ENCODE measurements around the gene MYO1C. TPM values are rescaled to one million over a fixed set of nuclear protein-coding genes. Genes with fewer than 3 reads are reported as not detected.
A peak's percentile ranks its signal among the peaks of the same experiment; 100 is the strongest.

The MYO1C gene
- total RNA-seq, 1 donor from 2014 or later, result 329 TPM

GRCh38 chr17:1518410-1518809, 25.9 kb upstream of the MYO1C start:
- H3K4me3 Mint-ChIP-seq (ENCODE audit: unreplicated experiment), result no peak overlapping the region
- H3K9me3 Mint-ChIP-seq (ENCODE audit: low read depth), result no peaks in the 10 kb centered on the region
- H3K4me1 Mint-ChIP-seq (ENCODE audit: low read depth), result peaks cover 25% of the 10 kb centered on the region
- peak overlapping the region; percentile 13 for H3K27ac Mint-ChIP-seq (ENCODE audit: unreplicated experiment)
- H3K36me3 Mint-ChIP-seq (ENCODE audit: low read depth), result peaks cover 1% of the 10 kb centered on the region
- DNase-seq (ENCODE audit: low spot score), result no peak
- TF ChIP-seq CTCF (IDR thresholded peaks at IDR 0.05), result no peak
- no peaks in the 10 kb centered on the region for H3K27me3 Mint-ChIP-seq (ENCODE audit: low read depth)

GRCh38 chr17:1516388-1517161, 24.1 kb upstream of the MYO1C start, which contains the start of gene INPP5K:
INPP5K (minus strand) TSS chr17:1516612; CDS start chr17:1516499, 113 bp downstream.
- Mint-ChIP-seq H3K4me1 (ENCODE audit: low read depth) (peaks cover 34% of the 10 kb centered on the region), H3K27me3 (ENCODE audit: low read depth) (no peaks in the 10 kb centered on the region), H3K4me3 (ENCODE audit: unreplicated experiment) (peak within 1 kb of the TSS; percentile 84), H3K27ac (ENCODE audit: unreplicated experiment) (peak within 1 kb of the TSS; percentile 95), H3K36me3 (ENCODE audit: low read depth) (peaks cover 3% of the 10 kb centered on the region), H3K9me3 (ENCODE audit: low read depth) (no peaks in the 10 kb centered on the region)
- peak; percentile 100 for DNase-seq (ENCODE audit: low spot score)
- no peak for TF ChIP-seq CTCF (IDR thresholded peaks at IDR 0.05)

- DNase-seq (ENCODE audit: low spot score), result no peak
- H3K27me3 Mint-ChIP-seq (ENCODE audit: low read depth), result no peaks in the 10 kb centered on the region
- TF ChIP-seq CTCF (IDR thresholded peaks at IDR 0.05), result peak; percentile 86
Observed at GRCh38 chr17:1515640-1516387, 23.3 kb upstream of the MYO1C start.

GRCh38 chr17:1512351-1512750, 19.9 kb upstream of the MYO1C start:
- Mint-ChIP-seq H3K36me3 (ENCODE audit: low read depth) (peaks cover 14% of the 10 kb centered on the region), H3K27ac (ENCODE audit: unreplicated experiment) (peak overlapping the region; percentile 85), H3K27me3 (ENCODE audit: low read depth) (no peaks in the 10 kb centered on the region), H3K4me1 (ENCODE audit: low read depth) (peaks cover 36% of the 10 kb centered on the region), H3K4me3 (ENCODE audit: unreplicated experiment) (no peak overlapping the region), H3K9me3 (ENCODE audit: low read depth) (no peaks in the 10 kb centered on the region)
- DNase-seq (ENCODE audit: low spot score), result no peak
- no peak for TF ChIP-seq CTCF (IDR thresholded peaks at IDR 0.05)

More at GRCh38 chr17:1515640-1516387, 23.3 kb upstream of the MYO1C start:
- Mint-ChIP-seq H3K4me3 (ENCODE audit: unreplicated experiment) (peak overlapping the region; percentile 84), H3K9me3 (ENCODE audit: low read depth) (no peaks in the 10 kb centered on the region), H3K36me3 (ENCODE audit: low read depth) (peaks cover 3% of the 10 kb centered on the region), H3K4me1 (ENCODE audit: low read depth) (peaks cover 42% of the 10 kb centered on the region), H3K27ac (ENCODE audit: unreplicated experiment) (peak overlapping the region; percentile 95)

- peaks cover 36% of the 10 kb centered on the region for H3K4me1 Mint-ChIP-seq (ENCODE audit: low read depth)
- no peak for DNase-seq (ENCODE audit: low spot score)
Observed at GRCh38 chr17:1511756-1512321, 19.4 kb upstream of the MYO1C start.

More at GRCh38 chr17:1511756-1512321, 19.4 kb upstream of the MYO1C start:
- Mint-ChIP-seq H3K9me3 (ENCODE audit: low read depth) (no peaks in the 10 kb centered on the region), H3K36me3 (ENCODE audit: low read depth) (peaks cover 17% of the 10 kb centered on the region), H3K4me3 (ENCODE audit: unreplicated experiment) (no peak overlapping the region), H3K27ac (ENCODE audit: unreplicated experiment) (peak overlapping the region; percentile 85), H3K27me3 (ENCODE audit: low read depth) (no peaks in the 10 kb centered on the region)
- TF ChIP-seq CTCF (IDR thresholded peaks at IDR 0.05), result no peak
